Measurements from ENCODE around the gene CTSW.
A peak's percentile ranks its signal among the peaks of the same experiment; 100 is the strongest.

Gene CTSW

DNA sequence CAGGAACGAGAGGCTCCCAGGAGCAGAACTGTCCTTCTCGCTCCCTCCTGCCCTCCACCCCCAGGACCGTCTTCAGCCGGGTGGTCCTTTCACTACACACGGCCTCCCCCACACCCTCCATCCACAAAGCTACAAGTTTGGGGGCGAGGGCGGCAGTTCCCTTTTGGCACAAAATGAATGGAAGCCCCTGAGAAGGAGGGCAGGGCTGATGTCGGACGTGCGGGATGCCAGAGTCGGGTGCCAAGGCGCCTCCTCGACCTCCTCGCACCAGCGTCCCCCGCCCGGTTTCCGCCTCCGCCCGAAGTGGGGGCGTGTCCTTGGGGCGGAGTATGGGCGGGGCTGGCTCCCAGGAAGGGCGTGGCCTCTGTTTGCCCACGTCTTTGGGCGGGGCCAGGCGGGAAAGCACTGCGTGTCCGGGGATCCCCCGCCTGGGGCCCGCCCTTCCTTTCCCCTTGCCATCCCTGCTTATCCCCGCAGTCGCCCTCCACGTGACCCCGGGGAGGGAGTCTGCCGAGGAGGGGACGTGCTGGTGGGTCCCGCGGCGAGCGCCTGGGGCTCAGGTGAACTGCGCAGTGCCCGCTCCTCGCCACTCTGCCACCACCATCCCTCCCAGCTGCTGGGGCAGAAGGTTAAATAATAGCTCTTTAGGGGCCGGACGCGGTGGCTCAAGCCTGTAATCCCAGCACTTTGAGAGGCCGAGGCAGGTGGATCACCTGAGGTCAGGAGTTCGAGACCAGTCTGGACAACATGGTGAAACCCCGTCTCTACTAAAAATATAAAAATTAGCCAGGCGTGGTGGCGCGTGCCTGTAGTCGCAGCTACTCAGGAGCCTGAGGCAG, 6.1 kb upstream of the CTSW start (continued):
- TF ChIP-seq BCL11A (tag by site-specific recombination; IDR thresholded peaks at IDR 0.05; ENCODE audit: low read depth) (peak; percentile 21; the same call in 1 of the 2 replicates), ZNF423 (tag by site-specific recombination; IDR thresholded peaks at IDR 0.05) (no peak), KLF8 (tag by site-specific recombination; IDR thresholded peaks at IDR 0.05) (peak; percentile 96), ZFHX2 (tag by site-specific recombination; conservative IDR thresholded peaks at IDR 0.05) (peak; percentile 84), ZNF311 (tag by site-specific recombination; IDR thresholded peaks at IDR 0.05; ENCODE audit: borderline replicate concordance) (no peak), ZNF670 (tag by site-specific recombination; IDR thresholded peaks at IDR 0.05; ENCODE audit: low read depth) (no peak), ZBTB1 (tag by site-specific recombination; IDR thresholded peaks at IDR 0.05) (no peak), ZBTB48 (tag by site-specific recombination; IDR thresholded peaks at IDR 0.05) (peak; percentile 89), SP3 (tag by site-specific recombination; IDR thresholded peaks at IDR 0.05) (peak; percentile 98), ZIC2 (tag by site-specific recombination; IDR thresholded peaks at IDR 0.05) (peak; percentile 92), KLF16 (tag by site-specific recombination; IDR thresholded peaks at IDR 0.05) (peak; percentile 64; the same call in 1 of the 2 replicates), ZBTB20 (tag by site-specific recombination; IDR thresholded peaks at IDR 0.05) (no peak; the same call in 1 of the 2 replicates), ZNF585B (tag by site-specific recombination; IDR thresholded peaks at IDR 0.05) (no peak), ZNF341 (tag by site-specific recombination; IDR thresholded peaks at IDR 0.05; ENCODE audit: low read depth) (peak; percentile 24; the same call in 1 of the 2 replicates), ZNF501 (tag by site-specific recombination; IDR thresholded peaks at IDR 0.05) (no peak), ZFP3 (tag by site-specific recombination; IDR thresholded peaks at IDR 0.05; ENCODE audit: low read depth) (no peak), ZSCAN16 (tag by site-specific recombination; IDR thresholded peaks at IDR 0.05) (no peak), WT1 (tag by site-specific recombination; IDR thresholded peaks at IDR 0.05) (peak; percentile 64; the same call in 1 of the 2 replicates), OVOL3 (tag by site-specific recombination; IDR thresholded peaks at IDR 0.05) (no peak), SP7 (tag by site-specific recombination; IDR thresholded peaks at IDR 0.05) (peak; percentile 60), ZNF132 (tag by site-specific recombination; IDR thresholded peaks at IDR 0.05; ENCODE audit: borderline replicate concordance) (no peak), HOXC10 (CRISPR knock-in tag; IDR thresholded peaks at IDR 0.05) (no peak), ZNF776 (tag by site-specific recombination; IDR thresholded peaks at IDR 0.05; ENCODE audit: borderline replicate concordance) (no peak), IKZF3 (tag by site-specific recombination; IDR thresholded peaks at IDR 0.05) (peak; percentile 82), ZNF366 (tag by site-specific recombination; conservative IDR thresholded peaks at IDR 0.05) (0 out of 2 replicates have a peak, but pooled peaks have one; percentile 12), ZNF600 (tag by site-specific recombination; IDR thresholded peaks at IDR 0.05) (peak; percentile 70)
- TF ChIP-seq, protein P1, sequence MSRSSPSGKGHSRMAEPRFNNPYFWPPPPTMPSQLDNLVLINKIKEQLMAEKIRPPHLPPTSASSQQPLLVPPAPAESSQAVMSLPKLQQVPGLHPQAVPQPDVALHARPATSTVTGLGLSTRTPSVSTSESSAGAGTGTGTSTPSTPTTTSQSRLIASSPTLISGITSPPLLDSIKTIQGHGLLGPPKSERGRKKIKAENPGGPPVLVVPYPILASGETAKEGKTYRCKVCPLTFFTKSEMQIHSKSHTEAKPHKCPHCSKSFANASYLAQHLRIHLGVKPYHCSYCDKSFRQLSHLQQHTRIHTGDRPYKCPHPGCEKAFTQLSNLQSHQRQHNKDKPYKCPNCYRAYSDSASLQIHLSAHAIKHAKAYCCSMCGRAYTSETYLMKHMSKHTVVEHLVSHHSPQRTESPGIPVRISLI (tag by site-specific recombination; IDR thresholded peaks at IDR 0.05) = no peak
- TF ChIP-seq, protein P2, sequence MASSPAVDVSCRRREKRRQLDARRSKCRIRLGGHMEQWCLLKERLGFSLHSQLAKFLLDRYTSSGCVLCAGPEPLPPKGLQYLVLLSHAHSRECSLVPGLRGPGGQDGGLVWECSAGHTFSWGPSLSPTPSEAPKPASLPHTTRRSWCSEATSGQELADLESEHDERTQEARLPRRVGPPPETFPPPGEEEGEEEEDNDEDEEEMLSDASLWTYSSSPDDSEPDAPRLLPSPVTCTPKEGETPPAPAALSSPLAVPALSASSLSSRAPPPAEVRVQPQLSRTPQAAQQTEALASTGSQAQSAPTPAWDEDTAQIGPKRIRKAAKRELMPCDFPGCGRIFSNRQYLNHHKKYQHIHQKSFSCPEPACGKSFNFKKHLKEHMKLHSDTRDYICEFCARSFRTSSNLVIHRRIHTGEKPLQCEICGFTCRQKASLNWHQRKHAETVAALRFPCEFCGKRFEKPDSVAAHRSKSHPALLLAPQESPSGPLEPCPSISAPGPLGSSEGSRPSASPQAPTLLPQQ (tag by site-specific recombination; IDR thresholded peaks at IDR 0.05) = peak; percentile 98
- TF ChIP-seq, protein P3, sequence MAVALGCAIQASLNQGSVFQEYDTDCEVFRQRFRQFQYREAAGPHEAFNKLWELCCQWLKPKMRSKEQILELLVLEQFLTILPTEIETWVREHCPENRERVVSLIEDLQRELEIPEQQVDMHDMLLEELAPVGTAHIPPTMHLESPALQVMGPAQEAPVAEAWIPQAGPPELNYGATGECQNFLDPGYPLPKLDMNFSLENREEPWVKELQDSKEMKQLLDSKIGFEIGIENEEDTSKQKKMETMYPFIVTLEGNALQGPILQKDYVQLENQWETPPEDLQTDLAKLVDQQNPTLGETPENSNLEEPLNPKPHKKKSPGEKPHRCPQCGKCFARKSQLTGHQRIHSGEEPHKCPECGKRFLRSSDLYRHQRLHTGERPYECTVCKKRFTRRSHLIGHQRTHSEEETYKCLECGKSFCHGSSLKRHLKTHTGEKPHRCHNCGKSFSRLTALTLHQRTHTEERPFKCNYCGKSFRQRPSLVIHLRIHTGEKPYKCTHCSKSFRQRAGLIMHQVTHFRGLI (tag by site-specific recombination; IDR thresholded peaks at IDR 0.05) = no peak
- TF ChIP-seq, protein P4, sequence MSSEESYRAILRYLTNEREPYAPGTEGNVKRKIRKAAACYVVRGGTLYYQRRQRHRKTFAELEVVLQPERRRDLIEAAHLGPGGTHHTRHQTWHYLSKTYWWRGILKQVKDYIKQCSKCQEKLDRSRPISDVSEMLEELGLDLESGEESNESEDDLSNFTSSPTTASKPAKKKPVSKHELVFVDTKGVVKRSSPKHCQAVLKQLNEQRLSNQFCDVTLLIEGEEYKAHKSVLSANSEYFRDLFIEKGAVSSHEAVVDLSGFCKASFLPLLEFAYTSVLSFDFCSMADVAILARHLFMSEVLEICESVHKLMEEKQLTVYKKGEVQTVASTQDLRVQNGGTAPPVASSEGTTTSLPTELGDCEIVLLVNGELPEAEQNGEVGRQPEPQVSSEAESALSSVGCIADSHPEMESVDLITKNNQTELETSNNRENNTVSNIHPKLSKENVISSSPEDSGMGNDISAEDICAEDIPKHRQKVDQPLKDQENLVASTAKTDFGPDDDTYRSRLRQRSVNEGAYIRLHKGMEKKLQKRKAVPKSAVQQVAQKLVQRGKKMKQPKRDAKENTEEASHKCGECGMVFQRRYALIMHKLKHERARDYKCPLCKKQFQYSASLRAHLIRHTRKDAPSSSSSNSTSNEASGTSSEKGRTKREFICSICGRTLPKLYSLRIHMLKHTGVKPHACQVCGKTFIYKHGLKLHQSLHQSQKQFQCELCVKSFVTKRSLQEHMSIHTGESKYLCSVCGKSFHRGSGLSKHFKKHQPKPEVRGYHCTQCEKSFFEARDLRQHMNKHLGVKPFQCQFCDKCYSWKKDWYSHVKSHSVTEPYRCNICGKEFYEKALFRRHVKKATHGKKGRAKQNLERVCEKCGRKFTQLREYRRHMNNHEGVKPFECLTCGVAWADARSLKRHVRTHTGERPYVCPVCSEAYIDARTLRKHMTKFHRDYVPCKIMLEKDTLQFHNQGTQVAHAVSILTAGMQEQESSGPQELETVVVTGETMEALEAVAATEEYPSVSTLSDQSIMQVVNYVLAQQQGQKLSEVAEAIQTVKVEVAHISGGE (tag by site-specific recombination; conservative IDR thresholded peaks at IDR 0.05; ENCODE audit: low read depth) = 0 out of 2 replicates have a peak, but pooled peaks have one; percentile 13
- TF ChIP-seq, protein P5, sequence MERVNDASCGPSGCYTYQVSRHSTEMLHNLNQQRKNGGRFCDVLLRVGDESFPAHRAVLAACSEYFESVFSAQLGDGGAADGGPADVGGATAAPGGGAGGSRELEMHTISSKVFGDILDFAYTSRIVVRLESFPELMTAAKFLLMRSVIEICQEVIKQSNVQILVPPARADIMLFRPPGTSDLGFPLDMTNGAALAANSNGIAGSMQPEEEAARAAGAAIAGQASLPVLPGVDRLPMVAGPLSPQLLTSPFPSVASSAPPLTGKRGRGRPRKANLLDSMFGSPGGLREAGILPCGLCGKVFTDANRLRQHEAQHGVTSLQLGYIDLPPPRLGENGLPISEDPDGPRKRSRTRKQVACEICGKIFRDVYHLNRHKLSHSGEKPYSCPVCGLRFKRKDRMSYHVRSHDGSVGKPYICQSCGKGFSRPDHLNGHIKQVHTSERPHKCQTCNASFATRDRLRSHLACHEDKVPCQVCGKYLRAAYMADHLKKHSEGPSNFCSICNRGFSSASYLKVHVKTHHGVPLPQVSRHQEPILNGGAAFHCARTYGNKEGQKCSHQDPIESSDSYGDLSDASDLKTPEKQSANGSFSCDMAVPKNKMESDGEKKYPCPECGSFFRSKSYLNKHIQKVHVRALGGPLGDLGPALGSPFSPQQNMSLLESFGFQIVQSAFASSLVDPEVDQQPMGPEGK (tag by site-specific recombination; IDR thresholded peaks at IDR 0.05) = peak; percentile 90

Measured in HEK293 (cell line).